Measurements from ENCODE around the gene LZIC.

The LZIC gene

GRCh38 chr1:9942939-9943788, at the start of gene LZIC, which contains the start of gene NMNAT1:
TSS of gene LZIC (minus strand) at chr1:9943391. CDS start at chr1:9936619, 6,772 bp downstream.
TSS of gene NMNAT1 (plus strand) at chr1:9943475. CDS start at chr1:9972074, 28,599 bp downstream.
- CTCF ChIA-PET, result interaction anchor here (0.5 to 9.1 kb wide), 19 partner anchors 8 to 423 kb away, joined by 3 to 187 read pairs (median 4); partner anchors contain the start of gene KIF1B
- no peak for TF ChIP-seq CTCF (IDR thresholded peaks at IDR 0.05; ENCODE audit: insufficient read depth, low read length, missing control alignments)
- H3K4me3 ChIP-seq (ENCODE audit: low read depth, low read length), result peak within 1 kb of the TSS; percentile 92
- POLR2A ChIA-PET, result interaction anchor here (0.6 to 2.0 kb wide), 8 partner anchors 21 to 267 kb away, joined by 3 to 9 read pairs (median 4); partner anchors contain the start of genes CTNNBIP1 and KIF1B
- peak; percentile 57 for DNase-seq (ENCODE audit: low read depth, low spot score)

- ChIA-PET CTCF (no interaction called here), POLR2A (no interaction called here)
- TF ChIP-seq CTCF (IDR thresholded peaks at IDR 0.05; ENCODE audit: insufficient read depth, low read length, missing control alignments), result no peak
- H3K4me3 ChIP-seq (ENCODE audit: low read depth, low read length), result no peak overlapping the region
- DNase-seq (ENCODE audit: low read depth, low spot score), result no peak
Observed at GRCh38 chr1:9992910-9993309, 49.7 kb upstream of the LZIC start.

- TF ChIP-seq CTCF (IDR thresholded peaks at IDR 0.05; ENCODE audit: insufficient read depth, low read length, missing control alignments), result no peak
- H3K4me3 ChIP-seq (ENCODE audit: low read depth, low read length), result no peak overlapping the region
- ChIA-PET CTCF (interaction anchor here (1.9 kb wide), 1 partner anchor 40 kb away, joined by 7 read pairs; no protein-coding TSS in a partner anchor), POLR2A (no interaction called here)
- DNase-seq (ENCODE audit: low read depth, low spot score), result no peak
Observed at GRCh38 chr1:9990944-9991343, 47.8 kb upstream of the LZIC start.

- POLR2A ChIA-PET, result no interaction called here
- TF ChIP-seq CTCF (IDR thresholded peaks at IDR 0.05; ENCODE audit: insufficient read depth, low read length, missing control alignments), result no peak
- CTCF ChIA-PET, result interaction anchor here (1.9 kb wide), 1 partner anchor 39 kb away, joined by 7 read pairs; no protein-coding TSS in a partner anchor
- DNase-seq (ENCODE audit: low read depth, low spot score), result no peak
- no peak overlapping the region for H3K4me3 ChIP-seq (ENCODE audit: low read depth, low read length)
Observed at GRCh38 chr1:9989773-9990172, 46.6 kb upstream of the LZIC start.

GRCh38 chr1:9985001-9985400, 41.8 kb upstream of the LZIC start:
- POLR2A ChIA-PET, result no interaction called here
- no peak overlapping the region for H3K4me3 ChIP-seq (ENCODE audit: low read depth, low read length)
- CTCF ChIA-PET, result no interaction called here
- TF ChIP-seq CTCF (IDR thresholded peaks at IDR 0.05; ENCODE audit: insufficient read depth, low read length, missing control alignments), result no peak
- DNase-seq (ENCODE audit: low read depth, low spot score), result no peak

GRCh38 chr1:9984253-9984652, 41.1 kb upstream of the LZIC start:
- CTCF ChIA-PET, result no interaction called here
- TF ChIP-seq CTCF (IDR thresholded peaks at IDR 0.05; ENCODE audit: insufficient read depth, low read length, missing control alignments), result no peak
- POLR2A ChIA-PET, result no interaction called here
- DNase-seq (ENCODE audit: low read depth, low spot score), result no peak
- no peak overlapping the region for H3K4me3 ChIP-seq (ENCODE audit: low read depth, low read length)
